Measurements from ENCODE around the gene ZNF362. TPM values are rescaled to one million over a fixed set of nuclear protein-coding genes. Genes with fewer than 3 reads are reported as not detected.
"Not testable (repeated sequence)": the region's sequence is repeated elsewhere in the genome, so short reads cannot be mapped to it uniquely, and the experiment has no call there.

Gene ZNF362
- total RNA-seq, 2 experiments from 2014 or later: 18.1 to 18.7 TPM

- ChIA-PET POLR2A (interaction anchor here (1.2 to 2.8 kb wide), 2 partner anchors 25 to 52 kb away, joined by 3 to 12 read pairs; no protein-coding TSS in a partner anchor), CTCF (interaction anchor here (0.6 to 5.8 kb wide), 13 partner anchors 8 to 315 kb away, joined by 3 to 83 read pairs (median 5); partner anchors contain the start of gene ZSCAN20)
- no peak overlapping the region for H3K4me3 Mint-ChIP-seq
- peaks cover 2% of the 10 kb centered on the region for H3K9me3 Mint-ChIP-seq
- no peak overlapping the region for H3K27ac Mint-ChIP-seq
- peaks cover 13% of the 10 kb centered on the region for H3K36me3 Mint-ChIP-seq (ENCODE audit: low read depth)
- no peak for DNase-seq
- H3K4me1 Mint-ChIP-seq: peaks cover 35% of the 10 kb centered on the region
- no peaks in the 10 kb centered on the region for H3K27me3 Mint-ChIP-seq
Measured at GRCh38 chr1:33297911-33298622, 41.8 kb downstream of the ZNF362 start.

DNA sequence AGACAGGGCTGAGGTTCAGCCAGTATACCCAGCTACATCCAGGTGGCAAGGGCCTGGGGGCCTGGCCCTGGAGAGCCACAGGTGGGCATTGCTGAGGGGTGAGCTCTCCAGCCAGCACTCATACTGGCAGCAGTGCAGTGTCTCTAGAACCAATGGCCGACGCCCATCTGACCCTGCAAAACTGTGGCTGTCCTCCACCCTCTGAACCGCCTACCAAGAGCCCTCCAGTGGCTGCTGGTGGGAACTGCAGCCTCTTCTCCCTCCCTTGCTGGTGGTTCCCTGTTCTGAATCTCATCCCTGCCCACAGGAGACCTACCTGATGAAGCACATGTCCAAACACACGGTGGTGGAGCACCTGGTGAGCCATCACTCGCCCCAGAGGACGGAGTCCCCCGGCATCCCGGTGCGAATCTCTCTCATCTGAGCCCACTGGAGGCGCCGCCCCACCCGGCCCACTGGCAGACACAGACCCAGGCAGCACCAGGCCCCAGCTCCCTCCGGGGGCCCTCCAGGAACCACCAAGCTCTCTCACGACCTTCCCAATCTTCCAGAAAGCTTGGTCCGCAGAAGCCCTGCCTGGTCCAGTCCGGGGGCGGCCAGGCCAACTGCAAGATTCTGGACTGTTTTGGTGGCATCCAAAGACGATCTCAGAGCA lies 42.5 kb downstream of the ZNF362 start:
- H3K4me1 Mint-ChIP-seq: peaks cover 41% of the 10 kb centered on the region
- H3K27ac Mint-ChIP-seq: no peak overlapping the region
- POLR2A ChIA-PET: no interaction called here
- H3K36me3 Mint-ChIP-seq (ENCODE audit: low read depth): peaks cover 16% of the 10 kb centered on the region
- no peak overlapping the region for H3K4me3 Mint-ChIP-seq
- peak; percentile 66 for DNase-seq
- CTCF ChIA-PET: interaction anchor here (0.6 to 5.8 kb wide), 12 partner anchors 10 to 314 kb away, joined by 3 to 83 read pairs (median 4); partner anchors contain the start of gene ZSCAN20
- peaks cover 2% of the 10 kb centered on the region for H3K9me3 Mint-ChIP-seq
- no peaks in the 10 kb centered on the region for H3K27me3 Mint-ChIP-seq

DNA sequence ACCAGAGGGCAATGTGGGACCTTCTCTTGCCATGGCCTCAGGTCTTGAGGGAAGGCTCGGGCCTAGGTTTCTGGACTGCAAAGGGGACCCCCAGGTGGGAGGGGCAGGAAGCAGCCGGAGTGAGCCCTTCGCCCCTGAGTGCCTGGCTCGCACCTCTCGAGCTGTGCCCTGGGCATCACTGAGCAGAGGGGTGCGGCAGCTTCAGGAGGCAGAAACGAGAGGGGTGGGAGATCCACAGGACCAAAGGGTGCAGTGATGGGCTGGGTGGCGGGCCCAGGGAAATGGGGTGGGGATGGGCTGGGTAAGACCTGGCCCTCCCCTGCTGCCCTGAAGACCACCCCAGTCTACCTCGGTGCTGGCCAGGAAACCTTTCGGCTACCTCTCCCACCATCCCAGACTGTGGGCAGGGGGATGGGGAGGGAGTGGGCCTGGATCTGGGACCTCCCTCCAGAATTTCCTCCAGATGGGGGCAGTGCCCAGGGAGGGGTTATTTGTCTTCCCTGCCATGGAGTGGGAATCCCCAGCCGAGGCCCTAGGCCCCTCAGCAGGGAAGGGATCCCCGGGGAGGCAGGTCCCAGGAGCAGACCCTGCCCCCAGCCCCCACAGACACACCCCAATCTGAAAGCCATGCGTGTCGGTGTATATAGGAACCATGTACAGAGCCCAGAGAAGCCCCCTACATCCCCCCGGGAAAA lies 43.3 kb downstream of the ZNF362 start:
- H3K27me3 Mint-ChIP-seq: no peaks in the 10 kb centered on the region
- POLR2A ChIA-PET: no interaction called here
- H3K4me1 Mint-ChIP-seq: peaks cover 45% of the 10 kb centered on the region
- DNase-seq: no peak
- H3K4me3 Mint-ChIP-seq: no peak overlapping the region
- peaks cover 2% of the 10 kb centered on the region for H3K9me3 Mint-ChIP-seq
- peaks cover 21% of the 10 kb centered on the region for H3K36me3 Mint-ChIP-seq (ENCODE audit: low read depth)
- CTCF ChIA-PET: interaction anchor here (1.5 to 5.8 kb wide), 4 partner anchors 51 to 313 kb away, joined by 3 to 83 read pairs (median 8); partner anchors contain the start of gene ZSCAN20
- H3K27ac Mint-ChIP-seq: no peak overlapping the region

DNA sequence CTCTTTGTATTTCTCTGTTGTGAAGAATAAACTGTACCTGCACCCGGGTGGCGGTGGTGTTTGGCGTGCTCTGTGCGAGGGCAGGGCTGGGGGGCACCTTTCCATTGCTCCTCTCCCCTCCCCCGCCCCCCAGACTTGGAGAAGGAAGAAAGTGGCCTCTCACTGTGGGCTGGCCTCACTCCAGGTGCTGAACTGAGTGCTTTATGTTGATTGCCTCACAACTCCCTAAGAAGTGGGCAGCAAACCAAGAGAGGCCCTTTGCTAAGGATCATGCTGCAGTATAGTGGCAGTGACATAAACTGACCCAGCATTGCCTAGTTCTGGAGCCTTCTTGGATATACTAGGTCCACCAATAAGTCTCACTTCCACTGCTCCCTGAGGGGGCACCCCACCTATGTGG lies 44.4 kb downstream of the ZNF362 start:
- peaks cover 21% of the 10 kb centered on the region for H3K36me3 Mint-ChIP-seq (ENCODE audit: low read depth)
- peaks cover 2% of the 10 kb centered on the region for H3K9me3 Mint-ChIP-seq
- DNase-seq: no peak
- POLR2A ChIA-PET: no interaction called here
- H3K27me3 Mint-ChIP-seq: peaks cover 1% of the 10 kb centered on the region
- no peak overlapping the region for H3K4me3 Mint-ChIP-seq
- CTCF ChIA-PET: no interaction called here
- peaks cover 42% of the 10 kb centered on the region for H3K4me1 Mint-ChIP-seq
- no peak overlapping the region for H3K27ac Mint-ChIP-seq

DNA sequence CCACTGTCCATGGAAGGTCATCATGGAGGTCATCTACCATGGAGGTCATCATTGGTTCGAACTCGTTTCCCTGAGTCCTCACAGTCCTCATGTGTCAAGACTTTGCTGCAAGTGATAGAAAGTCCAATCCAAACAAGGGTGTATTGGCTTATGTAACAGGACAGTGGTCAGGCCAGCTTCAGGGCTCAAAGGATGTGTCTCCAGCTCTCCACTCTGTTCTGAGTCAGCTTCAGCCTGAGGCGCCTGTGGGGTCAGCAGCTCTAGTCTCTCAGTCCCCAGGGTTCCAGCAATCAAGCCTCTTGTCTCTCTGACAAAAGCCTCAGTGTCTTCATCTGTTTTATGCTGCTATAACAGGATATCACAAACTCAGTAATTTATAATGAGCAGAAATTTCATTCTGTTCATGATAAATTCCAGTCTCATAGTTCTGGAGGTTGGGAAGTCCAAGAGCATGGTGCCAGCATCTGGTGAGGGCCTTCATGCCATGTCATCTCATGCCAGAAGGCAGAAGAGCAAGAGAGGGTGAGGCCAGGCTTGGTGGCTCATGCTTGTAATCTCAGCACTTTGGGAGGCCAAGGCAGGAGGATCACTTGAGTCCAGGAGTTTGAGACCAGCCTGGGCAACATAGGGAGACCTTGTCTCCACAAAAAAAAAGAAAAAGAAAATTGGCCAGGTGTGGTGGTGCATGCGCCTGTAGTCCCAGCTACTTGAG lies 45.1 kb downstream of the ZNF362 start:
- no peak for DNase-seq
- peaks cover 42% of the 10 kb centered on the region for H3K4me1 Mint-ChIP-seq
- H3K9me3 Mint-ChIP-seq: peaks cover 2% of the 10 kb centered on the region
- H3K27me3 Mint-ChIP-seq: peaks cover 9% of the 10 kb centered on the region
- peak overlapping the region; percentile 35 for H3K27ac Mint-ChIP-seq
- ChIA-PET CTCF (no interaction called here), POLR2A (no interaction called here)
- H3K36me3 Mint-ChIP-seq (ENCODE audit: low read depth): peaks cover 21% of the 10 kb centered on the region
- H3K4me3 Mint-ChIP-seq: no peak overlapping the region

- Mint-ChIP-seq H3K27me3 (peaks cover 9% of the 10 kb centered on the region), H3K4me1 (peaks cover 42% of the 10 kb centered on the region), H3K9me3 (peaks cover 2% of the 10 kb centered on the region), H3K27ac (peak overlapping the region; percentile 80), H3K36me3 (ENCODE audit: low read depth) (peaks cover 21% of the 10 kb centered on the region), H3K4me3 (no peak overlapping the region)
- CTCF ChIA-PET: interaction anchor here (1.9 kb wide), 1 partner anchor 169 kb away, joined by 6 read pairs; no protein-coding TSS in a partner anchor
- POLR2A ChIA-PET: interaction anchor here (1.1 to 1.6 kb wide), 2 partner anchors 40 to 47 kb away, joined by 3 to 4 read pairs; no protein-coding TSS in a partner anchor
- DNase-seq: peak; percentile 69
Measured at GRCh38 chr1:33302325-33302724, 46.0 kb downstream of the ZNF362 start.

- CTCF ChIA-PET: interaction anchor here (0.7 to 2.1 kb wide), 2 partner anchors 9 to 11 kb away, joined by 3 to 14 read pairs; no protein-coding TSS in a partner anchor
- H3K36me3 Mint-ChIP-seq (ENCODE audit: low read depth): peaks cover 18% of the 10 kb centered on the region
- POLR2A ChIA-PET: interaction anchor here (1.4 kb wide), 1 partner anchor 45 kb away, joined by 4 read pairs; no protein-coding TSS in a partner anchor
Measured at GRCh38 chr1:33305016-33305415, 48.7 kb downstream of the ZNF362 start.

GRCh38 chr1:33305816-33306652 lies 49.7 kb downstream of the ZNF362 start:
- Mint-ChIP-seq H3K27me3 (peaks cover 9% of the 10 kb centered on the region), H3K4me1 (peaks cover 31% of the 10 kb centered on the region), H3K4me3 (no peak overlapping the region), H3K9me3 (peaks cover 2% of the 10 kb centered on the region), H3K36me3 (ENCODE audit: low read depth) (peaks cover 18% of the 10 kb centered on the region), H3K27ac (no peak overlapping the region)
- ChIA-PET POLR2A (interaction anchor here (0.6 to 1.4 kb wide), 2 partner anchors 44 to 45 kb away, joined by 3 to 4 read pairs; no protein-coding TSS in a partner anchor), CTCF (interaction anchor here (2.1 kb wide), 1 partner anchor 10 kb away, joined by 14 read pairs; no protein-coding TSS in a partner anchor)
- no peak for DNase-seq

More at GRCh38 chr1:33305016-33305415, 48.7 kb downstream of the ZNF362 start:
- no peak for DNase-seq
- peaks cover 2% of the 10 kb centered on the region for H3K9me3 Mint-ChIP-seq
- no peak overlapping the region for H3K4me3 Mint-ChIP-seq
- H3K27ac Mint-ChIP-seq: no peak overlapping the region
- H3K4me1 Mint-ChIP-seq: peaks cover 31% of the 10 kb centered on the region
- peaks cover 9% of the 10 kb centered on the region for H3K27me3 Mint-ChIP-seq

GRCh38 chr1:33306653-33307493 lies 50.6 kb downstream of the ZNF362 start:
- Mint-ChIP-seq H3K36me3 (ENCODE audit: low read depth) (peaks cover 18% of the 10 kb centered on the region), H3K9me3 (peaks cover 2% of the 10 kb centered on the region), H3K27me3 (peaks cover 13% of the 10 kb centered on the region), H3K4me1 (peaks cover 25% of the 10 kb centered on the region), H3K27ac (no peak overlapping the region), H3K4me3 (no peak overlapping the region)
- DNase-seq: no peak
- ChIA-PET CTCF (interaction anchor here (2.1 kb wide), 1 partner anchor 10 kb away, joined by 14 read pairs; no protein-coding TSS in a partner anchor), POLR2A (no interaction called here)

GRCh38 chr1:33307494-33307864 lies 51.2 kb downstream of the ZNF362 start:
- ChIA-PET CTCF (no interaction called here), POLR2A (no interaction called here)
- peaks cover under 1% of the 10 kb centered on the region for H3K9me3 Mint-ChIP-seq
- H3K27me3 Mint-ChIP-seq: peaks cover 13% of the 10 kb centered on the region
- DNase-seq: no peak
- peaks cover 19% of the 10 kb centered on the region for H3K4me1 Mint-ChIP-seq
- H3K27ac Mint-ChIP-seq: no peak overlapping the region
- H3K36me3 Mint-ChIP-seq (ENCODE audit: low read depth): peaks cover 14% of the 10 kb centered on the region
- no peak overlapping the region for H3K4me3 Mint-ChIP-seq

DNA sequence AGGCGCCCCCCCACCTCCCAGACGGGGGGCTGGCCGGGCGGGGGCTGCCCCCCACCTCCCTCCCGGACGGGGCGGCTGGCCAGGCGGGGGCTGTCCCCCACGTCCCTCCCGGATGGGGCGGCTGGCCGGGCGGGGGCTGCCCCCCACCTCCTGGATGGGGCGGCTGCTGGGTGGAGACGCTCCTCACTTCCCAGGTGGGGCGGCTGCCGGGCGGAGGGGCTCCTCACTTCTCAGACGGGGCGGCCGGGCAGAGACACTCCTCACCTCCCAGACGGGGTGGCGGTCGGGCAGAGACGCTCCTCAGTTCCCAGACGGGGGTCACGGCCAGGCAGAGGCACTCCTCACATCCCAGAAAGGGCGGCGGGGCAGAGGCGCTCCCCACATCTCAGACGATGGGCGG lies 53.1 kb downstream of the ZNF362 start:
- POLR2A ChIA-PET; CTCF ChIA-PET; H3K4me1 Mint-ChIP-seq; H3K27ac Mint-ChIP-seq; H3K9me3 Mint-ChIP-seq; DNase-seq; H3K4me3 Mint-ChIP-seq; H3K36me3 Mint-ChIP-seq (ENCODE audit: low read depth): not testable (repeated sequence)
- H3K27me3 Mint-ChIP-seq: peaks cover 13% of the 10 kb centered on the region

Data from activated CD4-positive, alpha-beta memory T cell treated with anti-CD3 and anti-CD28 coated beads, Interleukin-2, amount 10 ng/mL, durations not matched to agents 7 days and 5 days (primary cell).